ENCODE data around the gene KRTAP3-1.
"Not testable (repeated sequence)": the region's sequence is repeated elsewhere in the genome, so short reads cannot be mapped to it uniquely, and the experiment has no call there.

KRTAP3-1 gene

DNA sequence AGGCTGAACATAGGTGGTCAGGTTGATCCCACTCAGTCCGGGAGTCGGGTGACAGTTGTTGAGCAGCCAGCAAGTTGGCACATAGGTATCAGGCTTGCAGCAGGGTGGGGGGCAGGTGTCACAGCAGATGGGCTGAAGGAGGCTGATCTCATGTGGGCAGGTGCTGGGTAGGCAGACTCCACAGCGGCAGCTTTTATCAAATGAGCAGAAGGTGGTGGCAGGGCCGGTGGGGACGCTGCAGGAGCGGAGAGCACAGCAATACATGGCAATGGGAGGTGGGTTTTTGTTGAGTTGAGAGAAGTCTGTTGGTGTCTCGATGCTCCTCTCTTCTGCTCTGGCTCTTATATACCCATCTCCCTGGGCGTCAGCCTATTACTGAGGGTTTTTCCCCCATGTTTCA lies at the start of gene KRTAP3-1:
TSS of gene KRTAP3-1 (minus strand) at position 318 of the 400 bp plus-strand sequence. CDS start at position 264, 54 bp downstream.
- in situ Hi-C loops (cut with HindIII; ENCODE audit: low sequenced_read_pairs) = no loop called here
- DNase-seq (ENCODE audit: low read depth, low spot score) = no peak

DNA sequence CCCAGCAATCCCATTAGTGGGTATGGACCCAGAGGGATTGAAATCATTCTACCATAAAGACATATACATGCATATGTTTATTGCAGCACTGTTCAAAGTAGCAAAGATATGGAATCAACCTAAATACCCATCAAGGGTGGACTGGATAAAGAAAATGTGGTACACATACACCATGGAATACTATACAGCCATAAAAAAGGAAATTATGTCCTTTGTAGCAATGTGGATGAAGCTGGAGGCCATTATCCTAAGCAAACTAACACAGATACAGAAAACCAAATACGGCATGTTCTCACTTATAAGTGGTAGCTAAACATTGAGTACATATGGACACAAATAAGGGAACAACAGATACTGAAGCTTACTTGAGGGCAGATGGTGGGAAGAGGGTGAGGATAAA lies 48.6 kb upstream of the KRTAP3-1 start:
- no peak for DNase-seq (ENCODE audit: low read depth, low spot score)
- TF ChIP-seq CTCF (IDR thresholded peaks at IDR 0.05; ENCODE audit: low read depth, low read length) = no peak
- no peak overlapping the region for H3K4me3 ChIP-seq (ENCODE audit: low read depth, low read length)
- in situ Hi-C loops (cut with HindIII; ENCODE audit: low sequenced_read_pairs) = no loop called here

More for the DNA sequence above, at the start of gene KRTAP3-1:
- H3K4me3 ChIP-seq (ENCODE audit: low read depth, low read length) = no peak within 1 kb of the TSS
- no peak for TF ChIP-seq CTCF (IDR thresholded peaks at IDR 0.05; ENCODE audit: low read depth, low read length)

DNA sequence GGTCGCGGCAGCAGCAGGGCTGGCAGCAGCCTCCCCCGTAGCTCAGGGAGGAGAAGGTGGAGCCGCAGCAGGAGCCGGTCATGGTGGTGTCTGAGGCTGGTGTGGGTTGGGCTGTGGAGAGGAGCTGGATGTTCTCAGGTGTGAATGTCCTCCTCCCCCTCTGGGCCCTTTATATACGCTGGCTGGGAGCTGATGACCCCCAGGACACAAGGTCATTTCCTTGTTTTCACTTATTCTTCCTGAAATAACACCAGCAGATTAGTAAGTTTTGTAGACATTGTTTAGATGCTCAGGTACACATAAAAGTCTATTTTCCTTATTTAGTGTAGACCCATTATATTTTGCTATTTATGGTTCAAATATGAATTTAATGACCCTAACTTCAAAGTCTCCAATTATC lies 46.2 kb upstream of the KRTAP3-1 start, which contains the start of gene KRTAP2-2:
TSS of gene KRTAP2-2 (minus strand) at position 101 of the 400 bp plus-strand sequence. CDS start at position 82, 19 bp downstream.
- DNase-seq (ENCODE audit: low read depth, low spot score); H3K4me3 ChIP-seq (ENCODE audit: low read depth, low read length); in situ Hi-C loops (cut with HindIII; ENCODE audit: low sequenced_read_pairs): not testable (repeated sequence)

GRCh38 chr17:41054556-41054955 lies 45.6 kb upstream of the KRTAP3-1 start:
- H3K4me3 ChIP-seq (ENCODE audit: low read depth, low read length); in situ Hi-C loops (cut with HindIII; ENCODE audit: low sequenced_read_pairs); DNase-seq (ENCODE audit: low read depth, low spot score): not testable (repeated sequence)

GRCh38 chr17:41054025-41054424 lies 45.1 kb upstream of the KRTAP3-1 start:
- in situ Hi-C loops (cut with HindIII; ENCODE audit: low sequenced_read_pairs) = no loop called here
- no peak overlapping the region for H3K4me3 ChIP-seq (ENCODE audit: low read depth, low read length)
- no peak for TF ChIP-seq CTCF (IDR thresholded peaks at IDR 0.05; ENCODE audit: low read depth, low read length)
- no peak for DNase-seq (ENCODE audit: low read depth, low spot score)

DNA sequence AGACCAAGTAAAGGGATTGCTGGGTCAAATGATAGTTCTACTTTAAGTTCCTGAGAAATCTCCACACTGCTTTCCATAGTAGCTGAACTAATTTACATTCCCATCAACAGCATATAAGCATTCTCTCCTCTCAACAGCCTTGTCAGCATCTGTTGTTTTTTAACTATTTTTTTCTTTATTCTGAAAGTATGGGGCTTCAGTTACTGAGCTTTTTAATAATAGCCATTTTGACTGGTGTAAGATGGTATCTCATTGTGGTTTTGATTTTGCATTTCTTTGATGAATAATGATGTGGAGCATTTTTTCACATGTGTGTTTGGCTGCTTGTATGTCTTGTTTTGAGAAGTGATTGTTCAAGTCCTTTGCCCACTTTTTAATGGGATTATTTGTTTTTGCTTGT lies 43.6 kb upstream of the KRTAP3-1 start:
- in situ Hi-C loops (cut with HindIII; ENCODE audit: low sequenced_read_pairs) = no loop called here
- no peak for DNase-seq (ENCODE audit: low read depth, low spot score)
- no peak for TF ChIP-seq CTCF (IDR thresholded peaks at IDR 0.05; ENCODE audit: low read depth, low read length)
- no peak overlapping the region for H3K4me3 ChIP-seq (ENCODE audit: low read depth, low read length)

GRCh38 chr17:41049110-41049509 lies 40.2 kb upstream of the KRTAP3-1 start:
- in situ Hi-C loops (cut with HindIII; ENCODE audit: low sequenced_read_pairs) = no loop called here
- H3K4me3 ChIP-seq (ENCODE audit: low read depth, low read length) = no peak overlapping the region
- TF ChIP-seq CTCF (IDR thresholded peaks at IDR 0.05; ENCODE audit: low read depth, low read length) = no peak
- DNase-seq (ENCODE audit: low read depth, low spot score) = peak; percentile 74

DNA sequence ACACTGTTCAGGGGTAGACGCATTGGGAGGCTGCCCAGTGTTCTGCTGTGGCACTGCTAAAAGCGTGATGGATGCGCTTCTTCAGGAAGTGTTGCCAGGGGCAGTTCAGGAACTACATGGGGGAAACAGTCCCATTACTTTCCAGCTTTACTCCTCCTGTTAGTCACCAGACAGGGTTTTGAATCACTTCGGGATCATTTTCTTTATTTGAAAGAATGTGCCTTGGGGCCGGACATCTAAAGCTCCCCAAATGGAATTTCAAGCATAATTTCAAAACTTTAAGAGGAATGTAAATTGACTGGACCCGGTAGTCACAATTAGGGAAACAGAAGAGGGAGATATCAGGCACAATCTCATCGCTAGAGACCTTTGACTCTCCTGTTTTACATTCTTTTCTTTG lies 39.5 kb upstream of the KRTAP3-1 start:
- TF ChIP-seq CTCF (IDR thresholded peaks at IDR 0.05; ENCODE audit: low read depth, low read length) = no peak
- in situ Hi-C loops (cut with HindIII; ENCODE audit: low sequenced_read_pairs) = no loop called here
- H3K4me3 ChIP-seq (ENCODE audit: low read depth, low read length) = no peak overlapping the region
- DNase-seq (ENCODE audit: low read depth, low spot score) = peak; percentile 41

DNA sequence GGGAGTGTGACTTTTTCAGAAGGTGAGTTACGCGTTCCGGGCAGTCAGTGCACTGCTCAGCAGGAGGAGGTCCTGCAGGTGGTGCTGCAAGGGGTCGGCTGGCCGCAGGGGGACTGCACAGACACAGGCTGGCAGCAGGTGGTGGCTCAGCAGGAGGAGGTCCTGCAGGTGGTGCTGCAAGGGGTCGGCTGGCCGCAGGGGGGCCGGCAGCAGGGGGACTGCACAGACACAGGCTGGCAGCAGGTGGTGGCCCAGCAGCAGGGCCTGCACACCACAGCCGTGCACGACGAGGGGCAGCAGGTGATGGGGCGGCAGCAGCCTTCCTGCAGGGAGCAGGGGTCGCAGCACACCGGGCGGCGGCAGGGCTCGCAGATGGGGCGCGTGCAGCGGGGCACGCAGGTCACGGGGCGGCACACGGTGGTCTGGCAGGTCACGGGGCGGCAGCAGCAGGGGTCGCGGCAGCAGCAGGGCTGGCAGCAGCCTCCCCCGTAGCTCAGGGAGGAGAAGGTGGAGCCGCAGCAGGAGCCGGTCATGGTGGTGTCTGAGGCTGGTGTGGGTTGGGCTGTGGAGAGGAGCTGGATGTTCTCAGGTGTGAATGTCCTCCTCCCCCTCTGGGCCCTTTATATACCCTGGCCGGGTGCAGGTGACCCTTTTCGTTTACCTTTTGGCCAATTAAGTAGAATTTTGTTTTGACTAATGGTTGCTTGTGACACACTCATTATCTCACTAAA lies 38.0 kb upstream of the KRTAP3-1 start, which contains the start of gene KRTAP2-1:
TSS of gene KRTAP2-1 (minus strand) at position 582 of the 731 bp plus-strand sequence. CDS start at position 533, 49 bp downstream.
- in situ Hi-C loops (cut with HindIII; ENCODE audit: low sequenced_read_pairs); DNase-seq (ENCODE audit: low read depth, low spot score); H3K4me3 ChIP-seq (ENCODE audit: low read depth, low read length): not testable (repeated sequence)

Data from astrocyte of the spinal cord (primary cell).